ENCODE measurements around the gene GPR143.

Gene GPR143

GRCh38 chrX:9767375-9767774 is 1.7 kb upstream of the GPR143 start:
- no peak for DNase-seq

- no peak for DNase-seq
Measured at GRCh38 chrX:9765072-9765736, 443 bp downstream of the GPR143 start.

- DNase-seq = no peak
Measured at GRCh38 chrX:9759337-9759736, 6.3 kb downstream of the GPR143 start.

- DNase-seq = no peak
Measured at GRCh38 chrX:9758021-9758638, 7.5 kb downstream of the GPR143 start.

GRCh38 chrX:9757366-9757765 is 8.3 kb downstream of the GPR143 start:
- no peak for DNase-seq

- DNase-seq = no peak
Measured at GRCh38 chrX:9749146-9749692, 16.4 kb downstream of the GPR143 start.

GRCh38 chrX:9747644-9748043 is 18.0 kb downstream of the GPR143 start:
- DNase-seq = no peak

- DNase-seq = no peak
Measured at GRCh38 chrX:9746148-9746888, 19.3 kb downstream of the GPR143 start.

- DNase-seq = no peak
Measured at GRCh38 chrX:9745417-9746115, 20.1 kb downstream of the GPR143 start.

- DNase-seq = no peak
Measured at GRCh38 chrX:9739130-9739529, 26.5 kb downstream of the GPR143 start.

- DNase-seq = no peak
Measured at GRCh38 chrX:9738151-9738550, 27.5 kb downstream of the GPR143 start.

- DNase-seq = no peak
Measured at GRCh38 chrX:9737363-9737762, 28.3 kb downstream of the GPR143 start.

- no peak for DNase-seq
Measured at GRCh38 chrX:9730752-9731151, 34.9 kb downstream of the GPR143 start.

GRCh38 chrX:9730078-9730477 is 35.6 kb downstream of the GPR143 start:
- DNase-seq = no peak

- no peak for DNase-seq
Measured at GRCh38 chrX:9729171-9729885, 36.3 kb downstream of the GPR143 start.

GRCh38 chrX:9728261-9728660 is 37.4 kb downstream of the GPR143 start:
- no peak for DNase-seq

- no peak for DNase-seq
Measured at GRCh38 chrX:9724711-9725110, 40.9 kb downstream of the GPR143 start.

GRCh38 chrX:9717376-9717775 is 48.3 kb downstream of the GPR143 start:
- no peak for DNase-seq

GRCh38 chrX:9710332-9710731 is 55.3 kb downstream of the GPR143 start:
- DNase-seq = no peak

GRCh38 chrX:9708923-9709553 is 56.6 kb downstream of the GPR143 start:
- peak; percentile 58 to 83 (median 64) for DNase-seq

GRCh38 chrX:9708086-9708485 is 57.6 kb downstream of the GPR143 start:
- no peak for DNase-seq
